Activated T-helper 9 cell treated with anti-CD3 and anti-CD28 coated beads, Interleukin-2, amount 50 U/mL, for 16 hours (primary cell): ENCODE data around the gene NBAS.
"Not testable (repeated sequence)": the region's sequence is repeated elsewhere in the genome, so short reads cannot be mapped to it uniquely, and the experiment has no call there.

ENCODE experiments used
- DNase-seq: peaks from one replicate; pipeline ENCODE4 v3.0.0-alpha.2; 2020; ENCODE audit warnings: low read depth

NBAS gene

GRCh38 chr2:15460112-15460620, 101.0 kb downstream of the NBAS start:
- DNase-seq, result no peak

- no peak for DNase-seq
These were observed 102.9 kb downstream of the NBAS start for GRCh38 chr2:15458277-15458676.

- DNase-seq, result no peak
These were observed 103.3 kb downstream of the NBAS start for GRCh38 chr2:15457868-15458267.

GRCh38 chr2:15456352-15456751, 104.8 kb downstream of the NBAS start:
- DNase-seq, result no peak

- DNase-seq, result no peak
These were observed 110.3 kb downstream of the NBAS start for GRCh38 chr2:15450808-15451207.

GRCh38 chr2:15449556-15450236, 111.4 kb downstream of the NBAS start:
- no peak for DNase-seq

GRCh38 chr2:15448250-15448839, 112.8 kb downstream of the NBAS start:
- no peak for DNase-seq

- no peak for DNase-seq
These were observed 113.8 kb downstream of the NBAS start for GRCh38 chr2:15447381-15447780.

GRCh38 chr2:15446961-15447360, 114.2 kb downstream of the NBAS start:
- DNase-seq, result no peak

GRCh38 chr2:15445891-15446562, 115.1 kb downstream of the NBAS start:
- no peak for DNase-seq

GRCh38 chr2:15439768-15440524, 121.2 kb downstream of the NBAS start:
- not testable (repeated sequence) for DNase-seq

GRCh38 chr2:15439366-15439765, 121.8 kb downstream of the NBAS start:
- DNase-seq, result not testable (repeated sequence)

- no peak for DNase-seq
These were observed 124.9 kb downstream of the NBAS start for GRCh38 chr2:15436195-15436594.

GRCh38 chr2:15435474-15435873, 125.7 kb downstream of the NBAS start:
- DNase-seq, result no peak

- DNase-seq, result no peak
These were observed 128.4 kb downstream of the NBAS start for GRCh38 chr2:15432642-15433256.

GRCh38 chr2:15429032-15429431, 132.1 kb downstream of the NBAS start:
- DNase-seq, result no peak

GRCh38 chr2:15427987-15428386, 133.1 kb downstream of the NBAS start:
- DNase-seq, result no peak

- DNase-seq, result no peak
These were observed 134.5 kb downstream of the NBAS start for GRCh38 chr2:15426606-15427005.

GRCh38 chr2:15425712-15426111, 135.4 kb downstream of the NBAS start:
- no peak for DNase-seq

- DNase-seq, result no peak
These were observed 139.4 kb downstream of the NBAS start for GRCh38 chr2:15421753-15422152.

GRCh38 chr2:15415748-15416147, 145.4 kb downstream of the NBAS start:
- DNase-seq, result no peak

GRCh38 chr2:15412779-15413178, 148.4 kb downstream of the NBAS start:
- no peak for DNase-seq
